NK-92 treated with Interleukin-12 subunit alpha and Interleukin-12 subunit beta, amount 100 ng/mL, for 24 hours (cell line): ENCODE data around the gene AVP.

Experiments used
- DNase-seq: peaks from one replicate; lab custom pipeline; 2025; lab: John Stamatoyannopoulos, UW

Gene AVP

DNA sequence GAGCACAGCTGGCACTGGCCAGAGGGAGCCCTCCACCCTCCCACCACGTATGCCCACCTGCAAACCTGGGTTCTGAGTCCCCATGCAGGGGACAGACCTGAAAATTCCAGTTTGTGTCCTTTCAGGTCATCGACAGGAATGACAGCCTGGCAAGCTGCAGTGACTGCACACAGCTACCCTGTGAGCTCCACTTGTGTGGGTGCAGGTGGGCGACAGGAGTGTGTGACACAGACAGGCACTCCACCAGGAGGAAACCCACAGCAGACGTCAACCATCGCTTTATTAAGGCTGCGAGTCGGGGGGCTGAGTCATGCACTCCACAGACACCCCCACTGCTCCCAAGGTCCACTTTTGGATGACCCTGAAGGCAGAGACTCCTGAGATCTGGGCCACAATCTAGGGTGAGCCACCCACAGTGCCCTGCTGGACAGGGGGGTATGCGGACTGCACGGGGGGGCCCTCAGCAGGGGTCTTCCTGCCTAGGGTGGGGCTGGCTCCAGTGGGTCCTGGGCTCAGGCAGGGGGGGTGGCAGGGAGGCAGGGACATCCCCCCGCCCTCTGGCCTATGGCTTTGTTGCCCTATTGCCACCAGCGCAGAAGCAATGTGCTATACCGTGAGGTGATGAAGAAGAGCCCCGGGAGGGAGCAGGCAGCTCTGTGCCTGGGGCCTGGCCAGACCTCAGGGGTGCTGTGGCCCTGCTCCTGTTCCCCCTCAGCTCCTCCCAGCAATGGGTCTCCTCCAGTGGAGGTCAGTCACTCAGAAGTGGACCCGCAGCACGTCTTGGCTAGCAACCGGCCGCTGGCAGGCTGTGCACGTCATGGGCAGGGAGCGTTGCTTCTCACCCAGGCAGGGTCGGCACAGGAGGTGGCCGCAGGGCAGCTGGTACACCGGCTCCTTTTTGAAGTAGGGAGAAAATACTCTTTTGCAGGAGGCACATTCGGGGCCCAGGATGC, 25.1 kb upstream of the AVP start:
- no peak for DNase-seq

DNA sequence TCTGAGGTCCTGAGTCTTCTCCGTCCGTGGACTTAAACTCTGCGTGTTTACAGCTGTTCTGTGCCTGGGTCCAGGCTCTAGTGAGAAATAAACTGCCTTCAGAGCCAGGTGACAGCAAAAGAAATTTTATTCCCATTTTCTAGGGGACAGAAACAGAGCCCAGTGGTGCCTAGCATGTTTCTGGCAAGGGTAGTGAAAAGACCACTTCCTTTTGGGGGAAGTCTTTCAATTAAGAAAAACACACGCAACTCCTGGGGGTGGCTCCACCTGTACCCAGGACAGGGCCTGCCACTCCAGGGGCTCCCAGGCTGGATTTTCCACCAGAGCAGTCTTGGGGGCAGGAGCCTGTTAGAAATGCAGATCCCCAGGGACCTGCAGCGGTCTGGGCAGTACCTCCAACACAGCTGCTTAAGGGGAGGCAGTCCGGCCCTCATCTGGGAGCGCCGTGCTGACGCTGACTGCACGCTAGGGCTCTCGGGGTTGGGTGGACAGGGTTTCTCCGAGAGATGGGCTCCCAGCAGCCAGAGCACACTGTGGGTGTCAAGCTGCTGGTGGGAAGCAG, 23.0 kb upstream of the AVP start:
- no peak for DNase-seq

DNA sequence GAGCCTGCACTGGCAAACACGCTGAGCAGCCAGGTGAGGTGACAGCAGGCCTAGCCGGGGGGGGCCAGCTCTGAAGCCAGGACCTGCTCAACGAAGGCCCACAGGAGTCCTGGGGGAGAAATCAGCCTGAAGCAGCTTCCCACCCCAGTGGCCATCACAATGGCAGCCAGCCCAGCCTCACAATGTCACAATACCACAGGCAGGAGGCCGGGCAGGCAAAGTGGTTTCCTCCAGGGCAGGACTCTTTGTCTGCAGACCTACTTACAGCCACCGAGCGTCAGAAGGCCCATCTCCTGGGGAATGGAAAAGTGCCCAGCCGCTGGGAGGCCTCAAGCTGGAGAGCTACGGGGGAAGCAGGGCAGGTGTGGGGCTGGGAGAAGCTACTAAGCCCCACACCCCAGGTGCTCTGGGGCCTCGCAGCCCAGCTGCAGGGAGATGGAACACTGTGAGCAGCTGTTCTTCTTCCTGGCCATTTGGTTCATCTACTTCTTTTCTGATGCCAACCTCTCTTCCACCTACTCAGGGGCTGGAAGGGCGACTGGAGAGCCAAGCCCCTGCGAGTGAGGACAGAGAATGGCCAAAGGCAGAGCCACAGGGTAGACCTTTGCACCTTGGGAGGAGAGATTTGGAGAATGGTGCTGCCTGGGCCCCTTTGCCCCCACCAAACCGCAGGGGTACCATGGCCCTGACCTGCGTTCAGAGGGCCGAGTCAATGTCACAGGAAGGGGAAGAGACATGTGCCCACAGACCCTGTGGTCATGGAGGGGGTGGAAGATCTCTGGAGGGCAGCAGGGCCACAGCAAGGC, 22.3 kb upstream of the AVP start:
- no peak for DNase-seq

DNA sequence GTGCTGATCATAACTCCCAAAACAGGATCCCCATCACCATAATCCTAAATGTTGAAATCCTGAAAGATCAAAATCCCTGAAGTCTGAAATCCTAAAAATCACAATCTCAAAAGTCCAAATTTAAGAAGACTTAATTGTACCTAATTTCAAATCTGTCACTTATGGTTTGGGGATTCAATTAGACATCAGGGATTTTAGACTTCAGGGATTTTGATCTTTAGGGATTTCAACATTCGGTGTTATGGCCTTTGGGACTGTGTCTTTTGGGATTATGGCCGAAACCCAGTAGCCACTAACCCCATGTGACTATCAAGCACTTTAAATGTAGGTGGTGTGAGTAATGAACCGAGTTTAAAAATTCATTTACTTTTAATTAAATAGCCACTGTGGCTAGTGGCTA, 21.7 kb upstream of the AVP start:
- no peak for DNase-seq

DNA sequence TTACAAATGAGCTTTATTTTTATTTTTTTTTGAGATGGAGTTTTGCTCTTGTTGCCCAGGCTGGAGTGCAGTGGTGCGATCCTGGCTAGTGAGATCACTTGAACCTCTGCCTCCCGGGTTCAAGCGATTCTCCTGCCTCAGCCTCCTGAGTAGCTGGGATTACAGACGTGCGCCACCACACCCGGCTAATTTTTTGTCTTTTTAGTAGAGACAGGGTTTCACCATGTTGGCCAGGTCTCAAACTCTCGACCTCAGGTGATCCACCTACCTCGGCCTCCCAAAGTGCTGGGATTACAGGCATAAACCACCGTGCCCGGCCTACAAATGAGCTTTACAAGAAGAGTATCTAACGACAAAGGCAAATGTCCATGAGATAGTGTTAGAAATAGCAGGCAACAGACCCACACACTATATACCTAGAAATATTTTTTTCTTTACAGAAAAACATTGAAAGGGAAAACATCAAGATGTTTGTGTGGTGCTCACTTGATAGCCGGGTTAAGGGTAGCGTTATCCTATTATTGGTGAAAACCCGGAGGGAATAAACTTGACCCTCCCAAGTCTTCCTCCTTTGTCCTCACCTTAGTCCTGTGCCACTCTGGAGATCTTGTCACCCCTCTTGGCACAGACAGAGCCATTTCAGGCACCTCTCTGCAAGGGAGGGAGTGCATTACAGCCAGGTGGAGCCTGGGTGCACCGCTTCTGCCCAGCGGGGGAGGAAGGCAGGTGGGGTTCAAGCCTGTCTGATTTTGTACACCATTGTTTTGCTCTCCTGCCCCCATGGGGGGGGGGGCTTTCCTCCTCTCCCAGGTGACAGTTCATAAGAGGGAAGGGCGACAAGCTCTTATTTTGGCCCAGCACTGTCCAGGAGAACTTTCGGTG, 21.0 kb upstream of the AVP start:
- no peak for DNase-seq

DNA sequence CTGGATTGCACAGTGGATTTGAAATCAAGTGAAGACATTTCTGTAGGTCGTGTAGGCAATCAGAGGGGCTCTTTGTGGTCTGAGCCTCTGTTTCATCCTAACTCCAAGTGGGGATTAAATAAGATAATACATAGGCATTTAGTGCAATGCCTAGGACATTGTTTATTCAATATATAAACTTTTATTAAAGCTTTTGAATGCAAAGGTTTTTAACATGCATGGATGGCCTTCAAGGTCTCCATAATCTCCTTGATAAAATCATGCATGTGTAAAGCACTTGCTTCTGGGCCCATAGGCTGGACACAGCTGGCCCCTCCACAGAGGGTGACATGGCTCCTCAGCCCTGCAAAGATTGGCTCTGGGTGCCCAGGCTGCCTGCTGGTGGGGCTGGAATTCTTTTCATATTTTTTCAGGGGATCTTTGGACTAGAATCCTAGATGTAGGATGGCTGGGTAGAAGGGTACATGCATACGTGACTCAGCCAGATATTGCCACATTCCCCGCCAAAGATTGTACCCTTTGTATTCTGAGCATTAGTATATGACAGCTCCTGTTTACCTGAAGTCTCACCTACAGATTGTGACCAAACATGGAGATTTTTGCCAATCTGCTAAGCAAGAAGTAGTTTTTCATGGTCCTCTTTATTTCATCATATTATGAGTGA, 19.0 kb upstream of the AVP start:
- no peak for DNase-seq

DNA sequence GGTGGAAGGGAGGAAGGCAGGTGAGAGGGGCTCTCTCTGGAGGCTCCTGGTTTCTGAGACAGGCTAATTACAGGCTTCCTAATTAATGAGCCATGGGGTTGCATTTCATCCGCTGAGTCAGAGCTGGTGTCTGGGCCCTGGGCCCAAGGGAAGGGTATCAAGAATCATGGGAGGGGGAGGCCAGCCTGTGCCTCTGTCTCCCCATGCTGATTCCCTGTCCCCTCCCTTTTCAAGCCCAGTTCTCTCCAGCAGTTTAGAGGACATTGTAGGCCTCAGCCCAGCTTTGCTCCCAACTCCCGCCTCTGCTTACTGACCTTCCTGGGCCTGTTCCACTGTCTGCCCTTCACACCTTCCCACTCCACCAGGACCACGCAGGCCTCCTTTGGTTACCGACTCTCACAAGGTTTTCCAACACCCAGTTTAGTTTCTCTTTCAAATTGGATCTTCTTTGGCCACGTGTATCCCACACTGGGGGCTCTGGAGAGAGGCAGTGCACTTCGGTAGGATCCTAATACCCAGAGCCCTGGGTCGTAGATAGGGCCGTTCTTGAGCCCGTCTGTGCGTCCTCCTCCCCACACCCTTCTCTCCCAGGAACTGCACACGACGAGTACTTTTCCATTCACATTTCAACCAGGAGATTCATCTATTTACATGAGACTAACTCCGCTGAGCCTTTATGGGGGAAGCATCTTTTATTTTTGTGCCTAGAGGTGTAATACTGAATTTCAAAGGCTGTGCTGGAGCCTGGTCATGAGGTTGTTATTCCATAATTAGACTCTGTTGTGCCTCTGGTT, 18.2 kb upstream of the AVP start:
- no peak for DNase-seq

DNA sequence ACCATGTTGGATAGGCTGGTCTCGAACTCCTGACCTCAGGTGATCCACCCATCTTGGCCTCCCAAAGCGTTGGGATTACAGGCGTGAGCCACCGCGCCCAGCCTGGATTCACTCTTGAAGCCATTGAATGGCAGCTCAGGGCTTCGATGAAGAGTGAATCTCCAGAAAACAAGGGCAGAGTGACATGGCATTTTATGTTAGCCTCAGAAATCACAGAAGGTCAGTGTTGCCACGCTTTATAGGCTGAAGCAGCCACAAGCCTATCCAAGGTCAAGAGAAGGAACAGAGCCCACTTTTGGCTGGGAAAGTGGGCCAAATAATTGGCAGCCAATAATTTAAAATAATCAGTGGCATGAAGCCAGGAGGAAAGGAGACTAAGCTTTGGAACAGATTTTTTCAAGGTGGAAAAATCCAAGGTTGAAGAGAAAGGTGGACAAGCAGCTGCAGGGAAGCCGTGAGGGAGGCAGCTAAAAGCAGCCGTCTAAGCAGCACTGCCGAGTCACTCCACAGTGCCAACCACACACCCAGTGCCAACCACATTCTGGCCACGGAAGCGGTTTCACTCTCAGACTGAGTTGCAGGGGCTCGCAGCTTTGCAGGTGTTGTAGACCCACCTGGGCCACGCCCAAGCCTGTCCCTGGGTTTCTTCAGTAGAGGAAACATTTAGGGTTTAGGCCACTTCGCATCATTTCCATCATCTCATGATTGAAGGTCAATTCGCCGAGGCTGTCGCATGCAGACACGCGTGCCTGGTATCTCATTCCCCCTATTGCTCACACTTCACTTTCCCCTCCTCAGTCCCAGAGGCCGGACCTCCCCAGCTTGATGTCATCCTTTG, 17.4 kb upstream of the AVP start:
- DNase-seq: peak; percentile 32

DNA sequence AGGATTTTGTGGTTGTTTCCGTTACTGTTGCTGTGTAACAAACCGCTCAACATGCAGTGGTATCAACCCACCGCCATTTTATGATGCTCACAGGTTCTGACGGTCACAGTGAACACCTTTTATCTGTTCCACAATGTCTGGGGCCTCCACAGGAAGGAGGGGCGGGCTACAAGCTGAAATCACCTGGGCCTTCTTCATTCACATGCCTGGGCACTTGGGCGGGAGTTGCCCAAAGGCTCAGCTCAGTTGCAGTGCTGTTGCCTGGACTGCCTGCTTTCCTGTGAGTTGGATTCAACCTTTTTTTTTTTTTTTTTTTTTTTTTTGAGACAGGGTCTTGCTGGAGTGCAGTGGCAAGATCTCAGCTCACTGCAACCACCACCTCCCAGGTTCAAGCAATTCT, 16.7 kb upstream of the AVP start:
- no peak for DNase-seq

DNA sequence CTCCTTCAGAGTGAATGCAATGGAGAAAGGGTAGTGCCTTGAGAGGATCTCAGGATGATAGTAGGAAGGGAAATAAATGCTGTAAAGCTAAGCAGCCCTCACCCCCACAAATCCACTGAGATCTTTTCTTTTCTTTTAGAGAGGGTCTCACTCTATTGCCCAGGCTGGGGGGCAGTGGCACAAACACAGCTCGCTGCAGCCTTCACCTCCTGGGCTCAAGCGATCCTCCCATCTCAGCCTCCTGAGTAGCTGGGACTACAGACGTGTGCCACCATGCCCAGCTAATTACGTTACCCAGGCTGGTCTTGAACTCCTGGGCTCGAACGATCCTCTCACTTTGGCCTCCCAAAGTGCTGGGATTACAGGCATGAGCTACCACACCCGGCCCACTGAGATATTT, 16.0 kb upstream of the AVP start:
- DNase-seq: no peak

DNA sequence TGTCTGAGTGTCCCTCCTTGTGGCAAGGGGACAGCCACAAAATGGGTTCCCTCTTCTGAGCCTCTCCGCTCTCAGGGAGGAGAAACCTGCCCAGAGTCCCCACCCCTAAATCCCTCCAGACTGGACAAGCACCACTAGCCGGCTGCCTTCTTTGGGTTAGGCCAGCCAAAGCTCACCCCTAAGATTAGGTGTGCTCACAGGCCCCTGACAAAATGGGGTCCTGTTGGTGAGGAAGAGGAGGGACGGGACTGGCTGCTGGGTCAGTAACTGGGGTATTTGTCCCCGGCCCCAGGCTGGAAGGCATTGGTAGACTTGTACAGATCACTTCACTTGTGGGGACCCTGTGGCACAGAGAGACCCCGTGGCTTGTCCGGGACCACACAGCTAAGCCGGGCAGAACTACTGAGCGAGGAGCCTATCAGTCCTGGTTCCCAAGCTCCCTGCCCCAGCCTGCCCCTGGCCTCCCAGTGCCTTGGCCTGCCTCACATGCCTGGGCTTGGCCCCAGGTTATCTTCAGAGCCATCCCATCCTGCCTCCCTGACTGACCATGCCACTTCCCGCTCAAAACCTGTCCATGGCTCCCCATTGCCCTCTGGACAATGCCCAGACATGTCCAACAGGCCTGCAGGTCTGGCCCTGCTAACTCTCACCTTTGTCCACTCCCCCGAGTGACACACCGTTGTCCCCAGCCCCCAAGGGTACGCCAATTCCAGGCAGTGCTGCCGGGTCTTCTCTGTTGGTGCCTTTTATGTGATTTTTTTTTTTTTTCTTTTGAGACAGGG, 10.5 kb upstream of the AVP start:
- DNase-seq: no peak

DNA sequence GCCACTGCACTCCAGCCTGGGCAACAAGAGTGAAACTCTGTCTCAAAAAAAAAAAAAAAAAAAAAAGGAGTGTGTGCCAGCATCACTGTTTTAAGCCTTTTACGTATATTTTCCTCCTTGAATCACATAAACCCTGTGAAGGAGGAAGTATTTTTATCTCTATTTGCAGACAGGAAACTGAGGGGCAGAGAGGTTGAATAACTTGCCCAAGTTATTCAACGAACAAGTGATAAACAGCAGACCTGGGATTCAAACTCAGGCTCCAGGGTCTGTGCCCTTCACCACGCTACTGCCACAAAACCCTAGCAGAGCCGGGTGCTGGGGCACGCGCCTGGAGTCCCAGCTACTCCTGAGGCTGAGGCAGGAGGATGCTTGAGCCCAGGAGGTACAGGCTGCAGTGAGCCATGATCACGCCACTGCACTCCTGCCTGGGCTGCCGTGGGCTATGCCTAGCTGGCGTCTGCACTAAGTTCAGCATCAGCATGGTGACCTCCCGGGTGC, 9.4 kb upstream of the AVP start:
- no peak for DNase-seq

DNA sequence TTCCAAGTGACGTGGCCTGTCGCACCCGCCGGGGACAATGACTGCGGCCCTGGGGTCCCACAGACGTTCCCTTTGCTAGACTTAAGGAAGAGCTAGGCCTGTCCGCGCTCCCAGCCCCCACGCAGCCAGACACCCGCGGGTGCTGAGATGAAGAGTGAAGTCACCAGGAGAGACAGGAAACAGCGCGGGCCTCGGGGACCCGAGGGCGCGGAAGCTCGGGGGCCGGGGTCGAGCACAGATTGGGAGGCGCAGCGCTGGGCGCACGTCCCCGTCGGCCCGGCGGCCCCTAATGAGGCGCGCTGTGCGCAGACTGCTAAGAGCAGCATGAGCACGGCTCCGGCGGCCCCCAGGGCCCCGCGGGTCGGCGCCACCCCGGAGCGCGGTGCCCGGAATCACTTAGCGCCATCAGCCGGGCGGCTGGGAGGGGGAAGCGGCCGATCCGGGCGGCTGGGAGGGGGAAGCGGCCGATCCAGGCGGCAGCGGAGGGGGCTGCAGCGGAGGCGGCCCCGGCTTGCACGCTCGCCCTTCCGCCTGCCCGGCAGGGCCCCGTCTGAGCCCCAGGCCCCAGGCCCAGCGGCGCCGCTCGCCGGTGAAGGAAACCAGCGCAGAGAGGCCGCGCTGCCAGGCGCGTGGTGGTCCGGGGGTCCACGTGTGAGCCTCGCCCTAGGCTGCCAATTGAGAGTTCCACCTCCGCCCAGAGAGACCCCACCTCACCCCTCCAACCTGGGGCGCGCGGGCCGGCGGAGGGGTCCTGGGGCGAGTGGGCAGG, 8.3 kb upstream of the AVP start:
- DNase-seq: no peak

DNA sequence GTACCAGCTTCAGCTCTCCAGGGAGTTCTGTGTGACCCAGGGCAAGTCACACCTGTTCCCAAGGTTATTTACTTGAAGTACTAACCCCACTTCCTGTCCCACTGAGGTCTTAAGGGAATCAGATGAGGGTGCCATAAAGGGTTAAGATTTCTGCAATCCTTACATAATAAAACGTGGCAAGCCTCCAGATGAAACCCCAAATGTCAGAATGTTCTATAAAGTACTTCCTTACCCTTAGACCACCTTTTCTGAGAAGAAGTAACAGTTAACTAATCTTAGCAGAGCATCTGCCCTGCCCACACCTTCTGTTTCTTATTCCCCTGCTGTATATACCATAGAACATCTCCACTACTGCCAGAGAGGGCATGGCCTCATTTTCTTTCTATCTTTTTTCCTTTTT, 6.0 kb upstream of the AVP start:
- no peak for DNase-seq

DNA sequence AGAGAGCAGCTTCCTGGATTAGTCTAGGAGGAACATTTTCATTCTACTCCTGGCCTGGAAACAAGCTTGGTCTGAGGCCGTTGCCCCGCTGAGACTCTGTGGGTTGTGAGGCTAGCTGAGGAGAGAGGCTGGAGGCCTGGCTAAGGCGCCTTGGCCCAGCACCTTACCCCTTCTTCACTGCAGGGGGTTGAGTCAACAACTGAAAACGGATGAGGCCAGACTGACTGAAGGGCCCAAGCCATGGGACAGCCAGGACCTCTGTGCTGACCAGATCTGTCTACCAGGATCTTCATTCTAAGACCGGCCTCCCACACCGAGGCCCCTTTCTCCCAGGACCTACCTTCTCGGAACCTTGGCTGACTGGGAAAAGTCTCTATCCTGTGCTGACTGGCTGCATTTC, 3.5 kb upstream of the AVP start:
- no peak for DNase-seq

DNA sequence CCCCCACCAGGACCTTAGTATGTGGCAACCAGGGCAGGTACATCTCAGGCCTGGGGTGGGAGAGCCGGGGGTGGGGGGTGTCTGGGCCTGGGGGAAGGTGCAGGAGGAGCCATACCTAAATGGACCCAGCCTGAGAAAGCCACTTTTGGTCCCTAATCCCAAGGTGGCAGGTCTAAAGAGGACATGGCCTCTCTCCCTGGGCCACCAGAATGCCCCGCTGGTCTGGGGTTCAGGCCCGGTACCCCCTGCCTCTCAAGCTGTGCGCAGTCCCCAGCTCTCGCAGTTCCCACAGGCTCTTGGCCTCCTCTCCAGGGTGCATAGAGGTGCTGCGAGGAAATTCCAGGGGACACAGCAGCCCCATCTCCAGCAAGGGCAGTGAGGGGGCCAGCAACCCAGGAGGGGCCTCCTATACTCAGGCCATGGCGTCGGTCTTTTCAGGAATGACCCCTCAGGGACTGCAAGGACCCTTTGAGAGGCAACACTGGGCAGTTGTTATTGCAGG, 1.1 kb upstream of the AVP start:
- no peak for DNase-seq

DNA sequence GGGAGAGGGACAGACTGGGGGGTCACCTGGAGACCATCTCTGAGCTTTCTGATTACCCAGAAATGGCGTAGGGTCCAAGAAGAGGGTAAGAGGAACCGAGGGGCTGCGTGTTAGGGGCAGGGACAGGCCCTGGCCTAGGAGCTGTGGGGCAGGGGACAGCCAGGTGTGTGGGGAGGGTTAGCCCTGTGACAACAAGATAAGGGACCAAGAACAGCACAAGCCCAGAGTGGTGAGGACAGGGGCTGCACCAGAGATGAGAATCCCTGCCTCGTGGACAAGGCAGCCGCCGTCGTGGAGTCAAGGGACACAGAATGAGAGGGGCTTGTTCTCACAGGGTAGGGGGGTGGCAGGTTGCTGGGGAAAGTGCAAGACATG, 449 bp upstream of the AVP start:
- no peak for DNase-seq
